Testis (tissue), 5 donors: ENCODE results near the gene SMIM29. TPM values are rescaled to one million over a fixed set of nuclear protein-coding genes. Genes with fewer than 3 reads are reported as not detected.

ENCODE experiments used
- DNase-seq: peaks from one replicate; pipeline ENCODE4 v3.0.0-alpha.2; 2019
- H3K27ac ChIP-seq, 2 donors: fragments of 200-600 bp; sonication (generic); one replicate each; pipeline ENCODE4 v1.5.1; 2019
- H3K27me3 ChIP-seq: fragments of 200-600 bp; sonication (generic); one replicate; pipeline ENCODE4 v1.5.1; 2019
- H3K36me3 ChIP-seq: fragments of 200-600 bp; sonication (generic); one replicate; pipeline ENCODE4 v1.5.1; 2017; ENCODE audit warnings: low read depth; ENCODE audit errors: missing control alignments
- H3K4me1 ChIP-seq: fragments of 200-600 bp; sonication (generic); one replicate; pipeline ENCODE4 v1.5.1; 2019
- H3K4me3 ChIP-seq, 2 donors: fragments of 200-600 bp; sonication (generic); one replicate each; pipeline ENCODE4 v1.5.1; 2017 to 2019
- H3K9me3 ChIP-seq: fragments of 200-600 bp; sonication (generic); one replicate; pipeline ENCODE4 v1.5.1; 2017
- POLR2A ChIP-seq: fragments of 450-650 bp; IDR thresholded peaks from one replicate; pipeline ENCODE4 v1.6.1; 2017; ENCODE audit warnings: antibody characterized with exemption, mild to moderate bottlenecking, moderate library complexity
- WGBS, 2 donors: methylation state at CpG; one replicate each; pipeline ENCODE4 v1.1.5; 2018; 5-methylcytosine and 5-hydroxymethylcytosine counted together
- intact Hi-C: fragments of 100-400 bp; cut with DNase I; formaldehyde crosslinking; loops from one replicate; pipeline ENCODE4 v1.15.1; 2023; ENCODE audit warnings: low total_unique reads
- long read RNA-seq, 2 donors: transcript quantifications; one replicate each; lab custom pipeline, GENCODE V29; 2026
- polyA plus RNA-seq: library from polyadenylated mRNA; stranded (reverse); fragments of 350-450 nt; fragmentation: Illumina TruSeq; extraction: RNeasy Lipid Tissue Mini Kit (QIAGEN cat#74804); gene quantifications from one replicate; pipeline ENCODE4 v1.2.3, GENCODE V29; 2014; ENCODE audit warnings: low read depth, low replicate concordance; ENCODE audit not compliant: insufficient read depth
- total RNA-seq, 2 donors: library from RNA; depleted of rRNA; stranded (reverse); fragments of >200 nt; gene quantifications; one replicate each; pipeline ENCODE4 v1.2.3, GENCODE V29; 2016
- TF ChIP-seq, protein P1 (sequence below), 3 experiments: fragments of 450-650 bp in 2 of 3; fragments of 200-600 bp in 1 of 3; sonication (generic) in 1 of 3; IDR thresholded peaks; one replicate each; pipeline ENCODE4 v1.5.1; 2016 to 2019; ENCODE audit warnings: antibody characterized with exemption in 3 of 3, mild to moderate bottlenecking in 2 of 3, moderate library complexity in 1 of 3

Gene SMIM29
- total RNA-seq (10 to 100 TPM; 27.6 to 35.8 TPM), polyA plus RNA-seq (19.3 TPM)
- long read RNA-seq, donor 1, transcript SMIM29-205 (5 exons, 1,297 nt) = major isoform, 16 of 20 reads
- long read RNA-seq, donor 1, partial matches to known transcripts = 0 of 20 reads
- long read RNA-seq, donor 1, other reads (novel, unspliced or antisense) = 0 of 20 reads
- long read RNA-seq, donor 2, transcript SMIM29-205 (5 exons, 1,297 nt) = major isoform, 8 of 10 reads
- long read RNA-seq, donor 2, partial matches to known transcripts = 0 of 10 reads
- long read RNA-seq, donor 2, other reads (novel, unspliced or antisense) = 0 of 10 reads

DNA sequence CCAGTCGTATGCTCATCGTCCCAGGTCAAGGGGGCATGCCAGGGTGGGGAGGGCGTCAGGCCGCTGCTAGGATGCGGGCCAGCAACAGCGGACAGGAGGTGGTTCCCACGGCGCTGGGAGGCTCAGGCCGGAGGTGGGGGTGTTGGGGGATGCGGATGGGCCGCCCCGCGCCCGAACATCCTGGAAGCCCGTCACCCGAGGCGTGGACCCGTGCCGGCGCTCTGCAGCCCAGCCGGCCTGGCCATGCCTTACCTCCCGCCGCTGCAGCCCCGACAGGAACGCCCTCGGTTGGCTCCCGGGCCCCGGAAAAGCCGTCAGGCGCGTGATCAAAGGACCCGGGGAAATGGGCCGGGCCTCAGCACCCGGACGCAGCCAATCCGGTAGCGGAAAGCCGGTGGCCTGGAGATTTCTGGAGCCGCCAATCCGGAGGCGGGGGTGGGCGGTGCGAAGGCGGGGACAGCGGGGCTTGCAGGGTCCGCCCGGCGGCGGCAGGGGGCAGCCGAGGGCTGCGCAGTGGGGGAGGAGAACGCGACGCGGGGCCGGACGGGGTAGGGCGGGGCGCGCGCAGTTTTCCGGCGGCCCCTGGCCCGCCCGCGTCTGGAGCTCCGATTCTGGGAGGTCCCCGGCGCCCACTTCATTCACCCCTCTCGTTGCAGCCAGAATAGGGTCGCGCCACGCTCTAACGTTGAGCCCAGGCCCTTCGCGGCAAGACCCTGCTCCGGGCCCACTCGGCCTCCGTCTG is at the start of gene SMIM29:
Gene SMIM29 (minus strand): TSS at position 280 of the 742 bp plus-strand sequence. CDS start 1,215 bp downstream, outside the sequence.
- no peaks in the 10 kb centered on the region for H3K27me3 ChIP-seq
- H3K4me3 ChIP-seq = peak within 1 kb of the TSS; percentile 80 to 85
- peaks cover 11% of the 10 kb centered on the region for H3K4me1 ChIP-seq
- no peak for TF ChIP-seq POLR2A
- TF ChIP-seq, protein P1, sequence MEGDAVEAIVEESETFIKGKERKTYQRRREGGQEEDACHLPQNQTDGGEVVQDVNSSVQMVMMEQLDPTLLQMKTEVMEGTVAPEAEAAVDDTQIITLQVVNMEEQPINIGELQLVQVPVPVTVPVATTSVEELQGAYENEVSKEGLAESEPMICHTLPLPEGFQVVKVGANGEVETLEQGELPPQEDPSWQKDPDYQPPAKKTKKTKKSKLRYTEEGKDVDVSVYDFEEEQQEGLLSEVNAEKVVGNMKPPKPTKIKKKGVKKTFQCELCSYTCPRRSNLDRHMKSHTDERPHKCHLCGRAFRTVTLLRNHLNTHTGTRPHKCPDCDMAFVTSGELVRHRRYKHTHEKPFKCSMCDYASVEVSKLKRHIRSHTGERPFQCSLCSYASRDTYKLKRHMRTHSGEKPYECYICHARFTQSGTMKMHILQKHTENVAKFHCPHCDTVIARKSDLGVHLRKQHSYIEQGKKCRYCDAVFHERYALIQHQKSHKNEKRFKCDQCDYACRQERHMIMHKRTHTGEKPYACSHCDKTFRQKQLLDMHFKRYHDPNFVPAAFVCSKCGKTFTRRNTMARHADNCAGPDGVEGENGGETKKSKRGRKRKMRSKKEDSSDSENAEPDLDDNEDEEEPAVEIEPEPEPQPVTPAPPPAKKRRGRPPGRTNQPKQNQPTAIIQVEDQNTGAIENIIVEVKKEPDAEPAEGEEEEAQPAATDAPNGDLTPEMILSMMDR (IDR thresholded peaks at IDR 0.05) = peak; percentile 91 to 93 (median 93)
- peak; percentile 97 for DNase-seq
- 0% methylated on average over 14 to 54 of the region's 79 CpGs for WGBS, 2 donors
- peak within 1 kb of the TSS; percentile 82 to 86 for H3K27ac ChIP-seq
- H3K9me3 ChIP-seq = no peaks in the 10 kb centered on the region
- intact Hi-C loops = loop anchor here (10.0 kb wide), 1 partner anchor 166 kb away; no protein-coding TSS in a partner anchor
- H3K36me3 ChIP-seq = no peaks in the 10 kb centered on the region

DNA sequence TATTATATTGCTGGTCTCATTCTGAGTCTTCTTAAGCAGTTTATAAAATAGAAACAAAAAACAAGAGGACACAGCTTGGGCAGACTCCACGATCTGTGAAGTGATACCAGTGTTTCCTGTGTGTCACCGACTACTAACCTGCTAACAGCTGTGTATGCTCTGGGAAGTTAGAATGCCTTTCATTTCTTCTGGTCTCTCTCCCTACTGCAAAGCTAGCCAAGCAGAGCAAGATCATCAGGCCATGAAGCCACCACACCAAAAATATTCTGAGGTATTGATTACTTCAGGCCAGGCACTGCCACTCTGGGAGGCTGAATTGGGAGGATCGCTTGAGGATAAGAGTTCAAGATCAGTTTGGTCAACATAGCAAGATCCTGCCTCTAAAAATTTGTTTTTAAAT is 46.9 kb upstream of the SMIM29 start:
- WGBS, 2 donors = 72 to 85% methylated on average over 3 of the region's 3 CpGs
- no peak for TF ChIP-seq POLR2A
- TF ChIP-seq, protein P1 (IDR thresholded peaks at IDR 0.05) = no peak
- Histone ChIP-seq H3K9me3 (no peaks in the 10 kb centered on the region), H3K4me1 (no peaks in the 10 kb centered on the region), H3K27me3 (no peaks in the 10 kb centered on the region), H3K4me3 (no peak overlapping the region), H3K36me3 (no peaks in the 10 kb centered on the region), H3K27ac (no peak overlapping the region)
- no peak for DNase-seq
- intact Hi-C loops = no loop called here

DNA sequence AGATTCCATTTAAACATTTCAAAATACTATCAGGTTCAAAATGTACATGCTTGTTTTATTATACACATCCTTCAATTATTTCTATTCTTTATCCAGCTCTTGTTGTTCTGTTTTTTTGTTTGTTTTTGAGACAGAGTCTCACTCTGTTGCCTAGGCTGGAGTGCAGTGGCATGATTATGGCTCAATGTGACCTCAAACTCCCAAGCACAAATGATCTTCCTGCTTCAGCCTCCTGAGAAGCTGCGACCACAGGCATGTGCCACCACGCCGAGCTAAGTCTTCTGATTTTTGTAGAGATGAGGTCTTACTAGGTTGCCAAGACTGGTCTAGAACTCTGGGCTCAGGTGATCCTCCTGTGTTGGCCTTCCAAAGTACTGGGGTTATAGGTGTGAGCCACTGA is 44.1 kb upstream of the SMIM29 start:
- no peak for DNase-seq
- H3K27ac ChIP-seq = no peak overlapping the region
- H3K4me1 ChIP-seq = no peaks in the 10 kb centered on the region
- H3K27me3 ChIP-seq = no peaks in the 10 kb centered on the region
- intact Hi-C loops = no loop called here
- no peaks in the 10 kb centered on the region for H3K9me3 ChIP-seq
- no peak for TF ChIP-seq POLR2A
- TF ChIP-seq, protein P1 (IDR thresholded peaks at IDR 0.05) = no peak
- H3K36me3 ChIP-seq = no peaks in the 10 kb centered on the region
- WGBS, 2 donors = 100% methylated on average over 2 to 3 of the region's 3 CpGs
- no peak overlapping the region for H3K4me3 ChIP-seq

DNA sequence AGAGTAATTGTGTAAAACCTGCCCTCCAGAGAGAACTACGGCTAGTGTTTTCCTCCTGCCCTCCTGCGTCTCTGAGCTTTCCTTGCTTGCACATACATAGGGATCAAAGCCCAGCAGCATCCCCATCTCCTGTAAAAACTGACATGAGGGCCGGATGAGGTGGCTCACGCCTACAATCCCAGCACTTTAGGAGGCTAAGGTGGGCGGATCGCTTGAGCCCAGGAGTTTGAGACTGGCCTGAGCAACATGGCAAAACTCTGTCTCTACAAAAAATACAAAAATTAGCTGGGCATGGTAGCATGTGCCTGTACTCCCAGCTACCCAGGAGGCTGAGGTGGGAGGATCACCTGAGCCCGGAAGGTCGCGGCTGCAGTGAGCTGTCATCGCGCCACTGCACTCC is 40.3 kb upstream of the SMIM29 start:
- WGBS, 2 donors = 93 to 95% methylated on average over 10 to 11 of the region's 11 CpGs
- DNase-seq = no peak
- H3K4me3 ChIP-seq = no peak overlapping the region
- H3K27me3 ChIP-seq = no peaks in the 10 kb centered on the region
- H3K27ac ChIP-seq = no peak overlapping the region
- no peaks in the 10 kb centered on the region for H3K9me3 ChIP-seq
- H3K36me3 ChIP-seq = no peaks in the 10 kb centered on the region
- no peak for TF ChIP-seq POLR2A
- TF ChIP-seq, protein P1 (IDR thresholded peaks at IDR 0.05) = no peak
- H3K4me1 ChIP-seq = no peaks in the 10 kb centered on the region
- intact Hi-C loops = no loop called here
